Omental fat pad (tissue), 4 donors: ENCODE results near the gene CEP57L1. TPM values are rescaled to one million over a fixed set of nuclear protein-coding genes. Genes with fewer than 3 reads are reported as not detected.

Experiments
- ATAC-seq: fragments of 150-250 bp; one replicate; pipeline ENCODE4 v1.9.1; 2016; ENCODE audit warnings: mild to moderate bottlenecking, moderate library complexity; ENCODE audit not compliant: low FRiP score
- DNase-seq: peaks from one replicate; pipeline ENCODE4 v3.0.0-alpha.2; 2019; ENCODE audit warnings: low spot score
- CTCF ChIP-seq, 3 donors: fragments of 450-650 bp; IDR thresholded peaks; one replicate each; pipeline ENCODE4 v1.5.1; 2016 to 2017; ENCODE audit warnings: antibody characterized with exemption in 3 of 3, mild to moderate bottlenecking in 3 of 3, moderate library complexity in 2 of 3
- total RNA-seq, 4 donors: library from RNA; depleted of rRNA; stranded (reverse); fragments of >200 nt; gene quantifications; one replicate each; pipeline ENCODE4 v1.1.0, GENCODE V29; 2016

The CEP57L1 gene
- total RNA-seq, 4 donors from 2014 or later: 7.8 to 25.6 (median 19.6) TPM

- DNase-seq: no peak
- no peak for TF ChIP-seq CTCF (IDR thresholded peaks at IDR 0.05)
- ATAC-seq: no peak
These were observed 21.8 kb upstream of the CEP57L1 start for GRCh38 chr6:109073344-109074132.

GRCh38 chr6:109074133-109074415 is 21.2 kb upstream of the CEP57L1 start:
- DNase-seq (no peak), ATAC-seq (no peak)
- TF ChIP-seq CTCF (IDR thresholded peaks at IDR 0.05): no peak

GRCh38 chr6:109075934-109076333 is 19.4 kb upstream of the CEP57L1 start:
- ATAC-seq: no peak

GRCh38 chr6:109076377-109076776 is 18.9 kb upstream of the CEP57L1 start:
- DNase-seq (no peak), ATAC-seq (no peak)
- no peak for TF ChIP-seq CTCF (IDR thresholded peaks at IDR 0.05)

More at GRCh38 chr6:109075934-109076333, 19.4 kb upstream of the CEP57L1 start:
- DNase-seq: no peak
- TF ChIP-seq CTCF (IDR thresholded peaks at IDR 0.05): no peak

GRCh38 chr6:109079981-109080380 is 15.3 kb upstream of the CEP57L1 start:
- no peak for TF ChIP-seq CTCF (IDR thresholded peaks at IDR 0.05)
- no peak for DNase-seq
- peak; percentile 72 for ATAC-seq

- DNase-seq (no peak), ATAC-seq (no peak)
- TF ChIP-seq CTCF (IDR thresholded peaks at IDR 0.05): no peak
These were observed 14.3 kb upstream of the CEP57L1 start for GRCh38 chr6:109081026-109081425.

- DNase-seq (no peak), ATAC-seq (no peak)
- TF ChIP-seq CTCF (IDR thresholded peaks at IDR 0.05): no peak
These were observed 13.7 kb upstream of the CEP57L1 start for GRCh38 chr6:109081516-109082187.
